GM18868 (cell line): Measurements from ENCODE around the gene GNAO1.
A peak's percentile ranks its signal among the peaks of the same experiment; 100 is the strongest.

Source experiments
- ATAC-seq: cut with Tn5 transposase; IDR thresholded peaks from one replicate; pipeline ENCODE4 v1.9.1; 2021; ENCODE audit warnings: mild to moderate bottlenecking, moderate library complexity; ENCODE audit not compliant: unreplicated experiment

Gene GNAO1

GRCh38 chr16:56191156-56191815 is at the start of gene GNAO1:
GNAO1 (plus strand) TSS chr16:56191489; CDS start chr16:56192236, 747 bp downstream.
- ATAC-seq, result peak; percentile 66

DNA sequence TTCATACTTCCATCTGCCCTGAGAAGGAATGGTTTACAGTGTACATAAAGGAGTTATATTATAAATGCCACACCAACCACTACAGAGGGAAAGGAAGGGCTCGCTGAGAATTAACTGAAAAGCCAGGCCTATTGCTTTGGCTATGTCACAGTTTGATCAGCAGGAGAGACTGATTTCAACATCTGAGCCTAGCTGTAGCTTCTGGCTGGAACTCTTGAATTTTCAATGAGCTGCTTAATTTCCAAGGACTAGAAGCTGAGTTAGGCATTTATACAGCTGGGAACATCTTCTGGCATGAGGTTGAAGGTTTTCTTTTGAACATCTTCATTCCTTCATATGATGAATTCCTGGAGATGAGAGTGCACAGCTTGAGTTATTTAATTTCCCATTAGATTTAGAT is 47.6 kb upstream of the GNAO1 start:
- ATAC-seq, result no peak

- ATAC-seq, result no peak
These were observed 45.9 kb upstream of the GNAO1 start for GRCh38 chr16:56145369-56145768.

DNA sequence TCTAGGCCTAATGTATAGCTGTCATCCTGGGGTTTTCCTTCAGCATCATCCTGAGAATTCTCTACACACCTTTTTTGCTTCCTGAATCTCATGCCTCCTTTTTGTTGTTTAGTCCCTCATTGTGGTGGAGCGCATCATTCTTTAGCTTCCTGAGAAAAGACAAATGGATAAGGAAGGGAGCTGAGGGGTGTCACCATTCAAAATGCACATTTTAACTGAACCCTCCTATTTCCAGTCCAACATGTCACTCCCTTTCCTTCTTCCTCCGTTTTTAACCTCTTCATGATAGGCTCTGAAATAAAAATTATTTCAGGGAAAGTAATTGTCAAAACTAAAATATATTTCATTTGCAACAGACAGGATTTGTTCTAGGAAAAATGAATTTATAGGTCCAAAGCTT is 39.7 kb upstream of the GNAO1 start:
- ATAC-seq, result no peak

DNA sequence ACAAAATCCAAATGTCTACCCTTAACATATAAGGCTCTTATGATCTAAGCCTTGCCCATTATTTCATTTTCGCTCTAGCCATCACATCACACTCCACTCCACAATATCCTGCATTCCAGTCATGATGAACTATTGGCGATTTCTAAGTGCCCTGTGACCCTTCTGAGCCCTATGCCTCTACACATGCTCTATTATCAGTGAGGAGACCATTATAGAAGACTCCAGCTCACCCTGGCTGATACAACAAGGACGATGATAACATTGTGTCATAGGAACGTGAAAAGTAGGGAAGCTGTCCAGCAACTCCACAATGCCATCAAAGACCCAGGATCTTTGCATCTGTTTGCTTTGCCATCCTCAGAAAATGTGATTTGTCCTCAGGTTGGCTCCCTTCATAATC is 29.6 kb upstream of the GNAO1 start:
- no peak for ATAC-seq

GRCh38 chr16:56163089-56163488 is 28.2 kb upstream of the GNAO1 start:
- no peak for ATAC-seq

DNA sequence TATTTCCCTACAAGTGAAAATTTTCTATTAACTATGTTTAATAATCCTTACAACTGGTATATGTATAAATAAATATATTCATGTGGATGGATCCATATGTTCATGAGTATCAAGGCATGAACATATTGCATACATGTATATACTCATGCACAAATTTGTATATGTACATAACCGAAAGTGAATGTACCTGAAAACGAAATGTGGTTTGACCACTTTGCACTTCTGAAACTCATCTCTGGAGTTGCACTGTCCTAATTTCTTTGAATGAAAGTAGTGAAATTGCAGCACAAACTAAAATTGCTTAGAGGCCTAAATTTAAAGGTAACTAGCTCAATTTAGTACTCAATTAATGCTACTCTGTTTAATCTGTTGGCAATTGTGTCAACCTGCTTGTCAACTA is 27.4 kb upstream of the GNAO1 start:
- ATAC-seq, result peak; percentile 67

GRCh38 chr16:56164636-56165035 is 26.7 kb upstream of the GNAO1 start:
- no peak for ATAC-seq

DNA sequence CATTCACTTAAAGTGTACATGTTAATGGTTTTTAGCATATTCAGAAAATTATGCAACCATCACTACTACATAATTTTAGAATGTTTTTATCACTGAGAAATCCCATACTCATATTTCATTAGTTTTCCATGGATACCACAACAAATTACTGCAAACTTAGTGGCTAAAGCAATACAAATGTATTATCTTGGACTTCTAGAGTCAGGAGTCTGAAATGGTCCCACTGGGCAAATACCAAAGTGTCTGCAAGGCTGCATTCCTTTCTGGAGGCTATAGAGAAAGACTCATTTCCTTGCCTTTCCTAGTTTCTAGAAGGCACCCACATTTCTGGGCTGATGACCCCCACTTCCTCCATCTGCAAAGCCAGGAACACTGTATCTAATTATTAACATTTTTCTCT is 16.9 kb upstream of the GNAO1 start:
- ATAC-seq, result no peak

DNA sequence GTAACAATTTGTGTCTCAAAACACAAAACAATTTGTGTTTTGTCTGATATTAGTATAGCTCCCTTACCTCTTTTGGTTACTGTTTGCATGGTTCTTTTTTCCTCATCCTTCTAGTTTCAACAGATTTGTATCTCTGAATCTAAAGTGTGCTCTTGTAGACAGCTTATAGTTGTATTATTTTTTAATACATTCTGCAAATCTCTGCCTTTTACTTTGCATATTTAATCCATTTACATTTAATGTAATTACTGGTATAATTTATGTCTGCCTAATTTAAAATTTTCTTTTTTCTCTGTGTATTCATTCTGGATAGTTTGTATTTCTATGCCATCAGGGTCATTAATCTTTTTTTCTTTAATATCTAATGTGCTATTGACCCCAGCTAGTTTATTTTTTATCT is 9.9 kb upstream of the GNAO1 start:
- no peak for ATAC-seq

GRCh38 chr16:56183266-56183665 is 8.0 kb upstream of the GNAO1 start:
- no peak for ATAC-seq

- no peak for ATAC-seq
These were observed 1.1 kb upstream of the GNAO1 start for GRCh38 chr16:56190048-56190676.

GRCh38 chr16:56190677-56191155 is 573 bp upstream of the GNAO1 start:
- ATAC-seq, result peak; percentile 24

DNA sequence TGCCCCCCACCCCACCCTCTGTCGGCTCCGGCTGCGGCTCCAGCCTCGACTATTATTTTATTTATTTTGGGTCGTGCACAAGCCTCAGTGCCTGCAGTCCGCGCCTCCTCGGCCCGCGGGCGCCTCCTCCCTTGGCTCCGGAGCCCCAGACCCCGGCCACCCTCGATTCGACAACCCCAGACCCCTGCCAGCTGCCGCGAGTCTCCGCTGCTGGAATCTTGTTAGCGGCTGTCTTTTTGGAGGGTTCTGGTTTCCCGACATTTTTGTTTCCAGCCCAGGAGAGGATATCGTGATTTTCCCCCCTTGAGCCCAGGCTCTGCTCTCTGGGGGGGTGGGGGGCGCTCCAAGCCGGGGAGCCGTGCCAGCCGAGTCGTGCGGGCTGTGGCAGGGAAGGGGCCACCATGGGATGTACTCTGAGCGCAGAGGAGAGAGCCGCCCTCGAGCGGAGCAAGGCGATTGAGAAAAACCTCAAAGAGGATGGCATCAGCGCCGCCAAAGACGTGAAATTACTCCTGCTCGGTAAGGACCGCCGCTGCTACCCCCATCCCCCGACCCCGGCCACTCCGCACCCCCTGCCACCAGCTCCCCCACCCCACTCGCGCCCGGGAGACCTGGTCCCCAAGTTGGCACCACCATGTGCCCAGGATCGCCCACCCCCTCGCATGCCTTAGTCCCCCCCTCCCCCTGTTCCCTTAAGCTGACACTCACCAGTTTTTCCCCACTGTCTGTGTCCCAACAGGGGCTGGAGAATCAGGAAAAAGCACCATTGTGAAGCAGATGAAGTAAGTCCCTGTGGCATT is 746 bp downstream of the GNAO1 start:
- ATAC-seq, result no peak

- ATAC-seq, result no peak
These were observed 1.3 kb downstream of the GNAO1 start for GRCh38 chr16:56192635-56192945.

- no peak for ATAC-seq
These were observed 2.0 kb downstream of the GNAO1 start for GRCh38 chr16:56192986-56193945.

GRCh38 chr16:56193951-56194726 is 2.9 kb downstream of the GNAO1 start:
- peak; percentile 60 for ATAC-seq

- ATAC-seq, result no peak
These were observed 3.9 kb downstream of the GNAO1 start for GRCh38 chr16:56195151-56195550.

GRCh38 chr16:56196381-56196780 is 5.1 kb downstream of the GNAO1 start:
- ATAC-seq, result no peak
